Breast epithelium (tissue), 4 donors: ENCODE measurements around the gene GNG7. TPM values are rescaled to one million over a fixed set of nuclear protein-coding genes. Genes with fewer than 3 reads are reported as not detected.
"Not testable (repeated sequence)": the region's sequence is repeated elsewhere in the genome, so short reads cannot be mapped to it uniquely, and the experiment has no call there.

Experiments used
- DNase-seq, 2 donors: peaks; one replicate each; pipeline ENCODE4 v3.0.0-alpha.2; 2019; ENCODE audit warnings: low spot score in 2 of 2
- H3K27ac ChIP-seq, 2 donors: fragments of 200-600 bp; sonication (generic) in 1 of 2; one replicate each; pipeline ENCODE4 v1.5.1; 2016 to 2019; ENCODE audit warnings: mild to moderate bottlenecking in 1 of 2
- H3K27me3 ChIP-seq, 2 donors: fragments of 200-600 bp; sonication (generic) in 1 of 2; one replicate each; pipeline versions ENCODE4 v1.5.1 to v1.6.0; 2017 to 2019; ENCODE audit warnings: control low read depth in 1 of 2, mild to moderate bottlenecking in 1 of 2
- H3K36me3 ChIP-seq: fragments of 200-600 bp; one replicate; pipeline ENCODE4 v1.5.1; 2019
- H3K4me1 ChIP-seq, 2 donors: fragments of 200-600 bp; sonication (generic); one replicate each; pipeline ENCODE4 v1.5.1; 2016 to 2019; ENCODE audit warnings: control low read depth in 1 of 2
- H3K4me3 ChIP-seq, 3 donors: fragments of 200-600 bp; sonication (generic); 1 replicate in 2 of 3; 2 replicates in 1 of 3; pipeline ENCODE4 v1.5.1; 2016 to 2019; ENCODE audit warnings: mild to moderate bottlenecking in 3 of 3, moderate library complexity in 2 of 3
- H3K9me3 ChIP-seq, 2 donors: fragments of 200-600 bp; sonication (generic) in 1 of 2; one replicate each; pipeline ENCODE4 v1.5.1; 2016 to 2019; ENCODE audit warnings: control low read depth in 1 of 2
- CTCF ChIP-seq, 3 donors: fragments of 450-650 bp; IDR thresholded peaks; one replicate each; pipeline ENCODE4 v1.5.1; 2016 to 2017; ENCODE audit warnings: antibody characterized with exemption in 3 of 3, mild to moderate bottlenecking in 3 of 3, moderate library complexity in 3 of 3
- POLR2A ChIP-seq: fragments of 450-650 bp; IDR thresholded peaks from one replicate; pipeline ENCODE4 v1.6.1; 2016; ENCODE audit warnings: antibody characterized with exemption, mild to moderate bottlenecking, moderate library complexity
- POLR2AphosphoS5 ChIP-seq, 3 donors: sonication (generic); formaldehyde crosslinking; IDR thresholded peaks; one replicate each; pipeline ENCODE4 v1.6.1; 2017; ENCODE audit warnings: antibody characterized with exemption in 3 of 3
- intact Hi-C: fragments of 100-400 bp; cut with DNase I; formaldehyde crosslinking; loops from one replicate; pipeline ENCODE4 v1.15.1; 2023; ENCODE audit warnings: low total_unique reads
- total RNA-seq, 3 donors: library from RNA; depleted of rRNA; stranded (reverse); fragments of >200 nt; gene quantifications; one replicate each; pipeline ENCODE4 v1.1.0, GENCODE V29; 2016

Gene GNG7
- total RNA-seq, 3 donors from 2014 or later, result 1.6 to 7.8 (median 4.3) TPM

DNA sequence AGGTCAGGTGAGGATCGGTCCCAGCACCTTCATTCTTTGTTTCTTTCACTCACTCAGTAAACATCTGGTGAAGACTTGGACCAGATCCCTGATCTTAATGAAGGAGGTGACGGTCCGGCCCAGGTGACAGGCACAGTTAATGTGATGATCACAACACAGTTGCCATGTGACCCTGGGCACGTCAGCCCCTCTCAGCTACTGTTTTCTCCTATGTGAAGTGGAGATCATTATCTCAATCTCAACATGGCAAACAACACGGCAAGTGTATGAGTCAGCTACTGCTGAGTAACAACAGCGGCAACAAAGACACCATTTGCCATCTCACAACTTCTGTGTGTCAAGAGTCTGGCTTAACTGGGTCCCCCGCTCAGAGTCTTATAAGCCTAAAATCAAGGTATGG, 74.6 kb downstream of the GNG7 start:
- TF ChIP-seq POLR2AphosphoS5 (IDR thresholded peaks at IDR 0.05), result no peak
- no peak for TF ChIP-seq CTCF (IDR thresholded peaks at IDR 0.05)
- no peak for TF ChIP-seq POLR2A
- H3K4me1 ChIP-seq, result peaks cover 0 to 5% of the 10 kb centered on the region in 2 donors
- no peaks in the 10 kb centered on the region for H3K27me3 ChIP-seq
- peak overlapping the region; percentile 86 to 92 for H3K27ac ChIP-seq
- no peak overlapping the region for H3K4me3 ChIP-seq
- H3K9me3 ChIP-seq, result peaks cover 0 to 8% of the 10 kb centered on the region in 2 donors
- H3K36me3 ChIP-seq, result no peaks in the 10 kb centered on the region
- intact Hi-C loops, result loop anchor here (5.0 kb wide), 1 partner anchor 981 kb away; no protein-coding TSS in a partner anchor
- DNase-seq, result no peak

- Histone ChIP-seq H3K27me3 (no peaks in the 10 kb centered on the region), H3K9me3 (peaks cover 0 to 8% of the 10 kb centered on the region in 2 donors), H3K36me3 (no peaks in the 10 kb centered on the region), H3K27ac (peak overlapping the region; percentile 86 to 92), H3K4me3 (no peak overlapping the region), H3K4me1 (peaks cover 0 to 5% of the 10 kb centered on the region in 2 donors)
- TF ChIP-seq POLR2A, result no peak
- TF ChIP-seq POLR2AphosphoS5 (IDR thresholded peaks at IDR 0.05), result peak in 2 of 3 donors; percentile 54 to 82
- TF ChIP-seq CTCF (IDR thresholded peaks at IDR 0.05), result no peak
- intact Hi-C loops, result loop anchor here (5.0 kb wide), 1 partner anchor 980 kb away; no protein-coding TSS in a partner anchor
- DNase-seq, result peak; percentile 68 to 88
These were observed 75.1 kb downstream of the GNG7 start for GRCh38 chr19:2627319-2627829.

DNA sequence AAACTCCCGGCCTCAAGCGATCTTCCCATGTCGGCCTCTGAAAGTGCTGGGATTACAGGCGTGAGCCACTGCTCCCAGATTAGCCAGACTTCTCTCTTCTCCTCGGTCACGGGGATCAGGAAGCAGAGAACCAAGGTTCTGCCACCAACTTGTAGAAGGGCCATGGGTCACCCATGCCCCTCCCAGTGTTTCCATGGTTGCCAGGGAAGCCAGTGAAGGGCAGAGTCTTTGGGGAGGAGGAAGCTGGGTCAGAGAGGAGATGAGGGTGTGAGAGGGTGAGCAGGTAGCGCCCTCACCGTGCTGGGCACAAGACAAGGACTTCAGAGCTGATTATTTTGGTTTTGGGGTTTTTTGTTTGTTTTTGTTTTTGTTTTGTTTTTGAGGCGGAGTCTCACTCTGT, 77.1 kb downstream of the GNG7 start:
- H3K27me3 ChIP-seq, result no peaks in the 10 kb centered on the region
- no peaks in the 10 kb centered on the region for H3K36me3 ChIP-seq
- TF ChIP-seq POLR2A (no peak), CTCF (IDR thresholded peaks at IDR 0.05) (no peak), POLR2AphosphoS5 (IDR thresholded peaks at IDR 0.05) (no peak)
- H3K27ac ChIP-seq, result peak overlapping the region; percentile 34 to 68
- DNase-seq, result no peak
- intact Hi-C loops, result loop anchor here (5.0 kb wide), 1 partner anchor 978 kb away; no protein-coding TSS in a partner anchor
- peaks cover 0 to 5% of the 10 kb centered on the region in 2 donors for H3K4me1 ChIP-seq
- no peak overlapping the region for H3K4me3 ChIP-seq
- H3K9me3 ChIP-seq, result peaks cover 0 to 2% of the 10 kb centered on the region in 2 donors

- intact Hi-C loops, result loop anchor here (5.0 kb wide), 2 partner anchors 152 to 977 kb away; no protein-coding TSS in a partner anchor
- Histone ChIP-seq H3K36me3 (no peaks in the 10 kb centered on the region), H3K27me3 (no peaks in the 10 kb centered on the region), H3K4me1 (peaks cover 0 to 5% of the 10 kb centered on the region in 2 donors), H3K4me3 (no peak overlapping the region), H3K27ac (peak overlapping the region; percentile 49 to 68), H3K9me3 (no peaks in the 10 kb centered on the region)
- DNase-seq, result peak in 1 of 2 donors; percentile 58
- TF ChIP-seq CTCF (IDR thresholded peaks at IDR 0.05) (peak in 2 of 3 donors; percentile 15 to 51), POLR2A (no peak), POLR2AphosphoS5 (IDR thresholded peaks at IDR 0.05) (no peak)
These were observed 77.9 kb downstream of the GNG7 start for GRCh38 chr19:2624537-2625091.

DNA sequence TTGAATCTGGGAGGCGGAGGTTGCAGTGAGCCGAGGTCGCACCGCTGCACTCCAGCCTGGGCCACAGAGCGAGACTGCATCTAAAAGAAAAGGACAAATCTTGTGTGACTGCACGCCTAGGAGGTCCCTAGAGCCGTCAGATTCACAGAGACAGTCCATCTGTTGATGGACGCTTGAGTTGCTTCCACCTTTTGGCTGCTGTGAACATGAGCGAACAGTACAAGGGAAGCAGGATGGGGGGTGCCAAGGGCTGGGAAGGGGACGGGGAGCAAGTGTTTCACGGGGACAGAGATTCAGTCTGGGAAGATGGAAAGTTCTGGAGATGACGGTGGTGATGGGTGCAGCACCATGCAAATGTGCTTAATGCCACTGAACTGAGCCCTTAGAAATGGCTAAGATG, 78.7 kb downstream of the GNG7 start:
- DNase-seq, result no peak
- H3K36me3 ChIP-seq, result no peaks in the 10 kb centered on the region
- TF ChIP-seq POLR2AphosphoS5 (IDR thresholded peaks at IDR 0.05) (no peak), CTCF (IDR thresholded peaks at IDR 0.05) (no peak), POLR2A (no peak)
- no peak overlapping the region for H3K4me3 ChIP-seq
- intact Hi-C loops, result loop anchor here (5.0 kb wide), 1 partner anchor 151 kb away; no protein-coding TSS in a partner anchor
- no peaks in the 10 kb centered on the region for H3K27me3 ChIP-seq
- peaks cover 0 to 5% of the 10 kb centered on the region in 2 donors for H3K4me1 ChIP-seq
- no peaks in the 10 kb centered on the region for H3K9me3 ChIP-seq
- peak overlapping the region in 1 of 2 donors; percentile 68 for H3K27ac ChIP-seq

DNA sequence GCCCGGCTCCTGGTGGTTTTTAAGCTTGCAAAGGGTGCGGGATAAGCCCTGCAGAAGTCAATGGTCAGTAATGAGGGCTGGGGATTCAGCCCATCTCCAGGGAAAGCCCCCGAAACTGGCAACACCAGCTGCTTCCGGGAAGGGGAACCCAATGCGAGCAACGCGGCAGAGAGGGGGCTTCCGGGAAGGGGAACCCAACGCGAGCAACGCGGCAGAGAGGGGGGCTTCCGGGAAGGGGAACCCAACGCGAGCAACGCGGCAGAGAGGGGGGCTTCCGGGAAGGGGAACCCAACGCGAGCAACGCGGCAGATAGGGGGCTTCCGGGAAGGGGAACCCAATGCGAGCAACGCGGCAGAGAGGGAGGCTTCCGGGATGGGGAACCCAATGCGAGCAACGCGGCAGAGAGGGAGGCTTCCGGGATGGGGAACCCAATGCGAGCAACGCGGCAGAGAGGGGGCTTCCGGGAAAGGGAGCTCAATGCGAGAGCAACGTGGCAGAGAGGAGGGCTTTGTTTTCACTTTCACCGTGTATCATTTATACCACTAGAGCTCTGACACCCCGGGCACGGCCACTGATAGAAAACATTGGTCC, 80.0 kb downstream of the GNG7 start:
- not testable (repeated sequence) for DNase-seq, H3K9me3 ChIP-seq, H3K4me1 ChIP-seq, H3K4me3 ChIP-seq, H3K27me3 ChIP-seq, H3K36me3 ChIP-seq
- intact Hi-C loops, result loop anchor here (5.0 kb wide), 1 partner anchor 150 kb away; no protein-coding TSS in a partner anchor
- peak overlapping the region in 1 of 2 donors; percentile 23 for H3K27ac ChIP-seq
